Right lobe of liver (tissue), 6 donors: ENCODE measurements around the gene DSCAML1. TPM values are rescaled to one million over a fixed set of nuclear protein-coding genes. Genes with fewer than 3 reads are reported as not detected.

Source experiments
- ATAC-seq, 4 donors: fragments of 200-7000 bp; cut with Tn5 transposase; one replicate each; pipeline ENCODE4 v1.9.1; 2020; ENCODE audit warnings: mild to moderate bottlenecking in 4 of 4, moderate library complexity in 4 of 4
- DNase-seq, 3 donors: peaks; one replicate each; pipeline ENCODE4 v3.0.0-alpha.2; 2020
- H3K27ac ChIP-seq, 3 donors: fragments of 200-600 bp; one replicate each; pipeline ENCODE4 v1.8.0; 2022
- H3K27me3 ChIP-seq, 2 donors: fragments of 200-600 bp; one replicate each; pipeline ENCODE4 v1.8.0; 2022
- H3K36me3 ChIP-seq, 4 donors: fragments of 200-600 bp; sonication (generic) in 1 of 4; one replicate each; pipeline versions ENCODE4 v1.5.1 to v1.8.0; 2017 to 2022; ENCODE audit warnings: control low read depth in 1 of 4
- H3K4me1 ChIP-seq, 4 donors: fragments of 200-600 bp; sonication (generic) in 1 of 4; one replicate each; pipeline versions ENCODE4 v1.5.1 to v1.8.0; 2017 to 2022; ENCODE audit warnings: control low read depth in 1 of 4
- H3K4me3 ChIP-seq, 3 donors: fragments of 200-600 bp; one replicate each; pipeline ENCODE4 v1.8.0; 2022
- H3K9me3 ChIP-seq, 4 donors: fragments of 200-600 bp; sonication (generic) in 1 of 4; one replicate each; pipeline versions ENCODE4 v1.5.1 to v1.8.0; 2017 to 2022; ENCODE audit warnings: control low read depth in 1 of 4
- CTCF ChIP-seq, 4 donors: fragments of 200-600 bp in 3 of 4; fragments of 450-650 bp in 1 of 4; IDR thresholded peaks; one replicate each; pipeline versions ENCODE4 v1.5.1 to v1.8.0; 2016 to 2022; ENCODE audit warnings: antibody characterized with exemption in 4 of 4, mild to moderate bottlenecking in 2 of 4
- POLR2A ChIP-seq: fragments of 450-650 bp; IDR thresholded peaks from one replicate; pipeline ENCODE4 v1.6.1; 2017; ENCODE audit warnings: antibody characterized with exemption, mild to moderate bottlenecking
- WGBS: methylation state at CpG from one replicate; pipeline ENCODE4 v1.1.6; 2018; ENCODE audit warnings: low coverage, low lambda C conversion rate; ENCODE audit not compliant: insufficient coverage; ENCODE audit errors: missing lambda C conversion rate; 5-methylcytosine and 5-hydroxymethylcytosine counted together
- intact Hi-C, 2 donors: fragments of 100-400 bp; cut with DNase I; formaldehyde crosslinking; loops; one replicate each; pipeline versions ENCODE4 v1.11.2 to v1.14.1; 2022
- total RNA-seq, 6 experiments: library from RNA; depleted of rRNA in 2 of 6; stranded (reverse); fragments of >200 nt in 2 of 6; fragmentation: NEBNext Ultra II Directional in 3 of 6; extraction: Animal tissue kit (Norgen Biotek cat#: 25700) in 3 of 6; gene quantifications; one replicate each; pipeline versions ENCODE4 v1.1.0 to v1.2.4, GENCODE V29; 2016 to 2023
- donor health status: DM: no; HTN: yes; CAD: no.
- donor health status: DM: no; HTN: no; CAD: no.
- donor health status: DM: no; HTN: no; CAD: no.
- donor health status: DM: no; HTN: yes; CAD: no.
- donor health status: DM: no; HTN: yes; CAD: no.

The DSCAML1 gene
- total RNA-seq, 6 experiments from 2014 or later, result 0.06 to 0.92 (median 0.22) TPM; not detected in 1

- no peak for DNase-seq
- Histone ChIP-seq H3K27ac (no peak overlapping the region), H3K27me3 (no peaks in the 10 kb centered on the region), H3K36me3 (no peaks in the 10 kb centered on the region), H3K4me3 (no peak overlapping the region), H3K4me1 (no peaks in the 10 kb centered on the region), H3K9me3 (no peaks in the 10 kb centered on the region)
- WGBS, result 50% methylated on average over 4 of the region's 9 CpGs
- TF ChIP-seq CTCF (IDR thresholded peaks at IDR 0.05), result no peak
- TF ChIP-seq POLR2A, result no peak
- intact Hi-C loops, result no loop called here
- ATAC-seq, result no peak
These were observed 277.8 kb downstream of the DSCAML1 start for GRCh38 chr11:117519170-117519569.

DNA sequence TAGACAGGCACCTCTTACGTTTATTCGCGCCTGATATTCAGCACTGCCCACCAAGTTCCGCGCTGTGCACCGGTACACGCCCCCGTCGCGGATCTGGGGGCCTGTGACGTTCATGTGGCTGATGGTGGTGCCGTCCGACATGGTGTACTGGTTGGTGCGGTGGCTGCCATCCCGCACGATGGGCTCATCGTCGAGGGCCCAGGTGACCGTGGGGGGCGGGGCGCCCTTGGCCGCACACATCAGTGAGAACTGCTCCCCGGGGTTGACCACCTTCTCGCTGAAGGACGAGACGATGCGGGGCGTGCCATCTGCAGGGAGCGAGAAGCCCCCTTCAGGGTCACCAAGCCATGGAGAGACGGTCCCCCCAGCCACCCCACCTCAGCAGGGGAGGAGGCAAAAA lies 278.6 kb downstream of the DSCAML1 start:
- no peaks in the 10 kb centered on the region for H3K9me3 ChIP-seq
- no peaks in the 10 kb centered on the region for H3K4me1 ChIP-seq
- H3K27ac ChIP-seq, result no peak overlapping the region
- no peaks in the 10 kb centered on the region for H3K27me3 ChIP-seq
- no CpG with 5 or more reads among the region's 30 CpGs for WGBS
- DNase-seq, result no peak
- H3K4me3 ChIP-seq, result no peak overlapping the region
- no peak for ATAC-seq
- intact Hi-C loops, result no loop called here
- no peak for TF ChIP-seq POLR2A
- TF ChIP-seq CTCF (IDR thresholded peaks at IDR 0.05), result no peak
- no peaks in the 10 kb centered on the region for H3K36me3 ChIP-seq

DNA sequence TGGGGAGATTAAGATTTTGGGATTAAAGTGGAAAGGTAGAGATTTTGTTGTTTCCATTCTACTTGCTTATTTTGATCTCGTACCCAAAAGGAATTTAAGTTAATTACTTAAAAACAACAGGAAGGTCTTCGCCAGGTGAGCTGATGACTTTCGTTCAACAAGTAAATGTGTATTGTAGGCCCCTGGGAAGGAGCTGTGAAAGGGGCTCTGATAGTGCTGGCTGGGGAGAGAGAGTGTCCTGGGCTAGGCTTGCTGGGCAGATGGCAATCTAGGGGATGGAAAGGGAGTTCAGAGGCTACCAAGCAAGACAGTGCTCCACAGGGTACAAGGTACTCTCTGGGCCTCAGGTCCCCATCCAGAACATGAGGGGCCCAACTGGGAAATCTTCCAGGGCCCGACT lies 279.9 kb downstream of the DSCAML1 start:
- H3K4me1 ChIP-seq, result no peaks in the 10 kb centered on the region
- TF ChIP-seq POLR2A (no peak), CTCF (IDR thresholded peaks at IDR 0.05) (no peak)
- H3K27me3 ChIP-seq, result no peaks in the 10 kb centered on the region
- intact Hi-C loops, result no loop called here
- no peak overlapping the region for H3K27ac ChIP-seq
- no peaks in the 10 kb centered on the region for H3K9me3 ChIP-seq
- H3K36me3 ChIP-seq, result no peaks in the 10 kb centered on the region
- H3K4me3 ChIP-seq, result no peak overlapping the region
- WGBS, result 78% methylated on average over 3 of the region's 4 CpGs
- no peak for ATAC-seq
- no peak for DNase-seq

DNA sequence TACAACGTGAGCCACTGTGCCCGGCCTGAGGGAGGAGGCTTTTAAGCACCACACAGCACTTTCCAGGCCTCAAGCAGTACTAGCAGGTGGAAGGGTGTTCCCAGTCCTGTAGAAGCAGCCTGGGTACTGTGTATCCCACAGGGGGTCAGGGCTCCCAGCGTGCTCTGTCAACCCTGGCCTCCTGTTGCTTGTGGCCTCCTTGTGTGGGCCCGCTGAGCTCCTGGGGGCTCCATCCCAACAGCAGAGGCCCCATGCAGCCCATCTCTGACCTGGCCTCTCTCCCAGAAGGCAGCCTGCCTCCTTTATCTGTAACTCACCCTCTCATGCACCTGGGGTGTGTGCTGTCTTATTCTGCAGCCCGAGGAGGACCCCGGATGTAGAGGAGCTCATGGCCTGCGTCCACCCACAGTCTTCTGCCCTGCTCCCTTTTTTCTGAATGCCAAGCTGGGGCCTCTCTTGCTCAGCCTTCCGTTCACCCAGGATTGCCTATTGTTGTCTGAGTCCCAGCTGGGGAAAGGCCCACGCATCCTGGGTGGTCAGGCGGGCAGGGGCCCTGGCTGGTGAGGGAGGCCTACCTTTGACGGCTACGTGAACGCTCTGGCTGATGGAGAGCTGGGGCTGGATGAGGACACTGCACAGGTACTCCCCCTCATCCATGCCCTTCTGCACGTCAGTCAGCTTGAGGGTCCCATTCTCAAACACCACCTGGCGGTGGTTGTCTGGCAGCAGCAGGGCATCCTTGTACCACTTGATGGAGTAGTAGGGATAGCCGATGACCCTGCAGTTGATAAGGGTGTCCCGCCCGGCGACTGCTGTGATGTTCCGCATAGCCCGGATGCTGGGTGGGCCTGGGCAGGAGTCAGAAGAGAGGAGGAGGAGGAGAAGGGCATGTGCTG lies 280.9 kb downstream of the DSCAML1 start:
- DNase-seq (no peak), ATAC-seq (no peak)
- Histone ChIP-seq H3K9me3 (no peaks in the 10 kb centered on the region), H3K4me1 (no peaks in the 10 kb centered on the region), H3K27ac (no peak overlapping the region), H3K36me3 (no peaks in the 10 kb centered on the region), H3K27me3 (no peaks in the 10 kb centered on the region), H3K4me3 (no peak overlapping the region)
- intact Hi-C loops, result no loop called here
- no peak for TF ChIP-seq POLR2A
- TF ChIP-seq CTCF (IDR thresholded peaks at IDR 0.05), result no peak
- WGBS, result 60% methylated on average over 1 of the region's 21 CpGs
